Panc1 (cell line): ENCODE results near the gene LRRC73. TPM values are rescaled to one million over a fixed set of nuclear protein-coding genes. Genes with fewer than 3 reads are reported as not detected.

Experiments used
- ATAC-seq: fragments of 200-7000 bp; cut with Tn5 transposase; 2 replicates; pipeline ENCODE4 v1.9.1; 2020; ENCODE audit warnings: mild to moderate bottlenecking, moderate library complexity
- BruUV-seq: library from RNA; stranded (reverse); fragments of 400-500 nt; replicated peaks from 2 replicates; lab custom pipeline; 2021; lab: Mats Ljungman, UMichigan
- CTCF ChIA-PET: fragments of 300-600 bp; sonication (Branson Sonifier 250); formaldehyde crosslinking; loops from one replicate; lab custom pipeline; 2022; ENCODE audit warnings: antibody characterized with exemption; lab: Charles Lee
- POLR2A ChIA-PET: fragments of 300-600 bp; sonication (Branson Sonifier 250); formaldehyde crosslinking; loops from one replicate; lab custom pipeline; 2022; ENCODE audit warnings: antibody characterized with exemption; lab: Charles Lee
- DNase-seq: peaks from one replicate; pipeline ENCODE4 v3.0.0-alpha.2; 2010; ENCODE audit warnings: low read depth, low spot score
- H3K27ac ChIP-seq: 2 replicates; pipeline ENCODE4 v1.5.1; 2011; ENCODE audit warnings: mild to moderate bottlenecking, low read length, inconsistent platforms
- H3K27me3 ChIP-seq: fragments of 200-500 bp; sonication (Bioruptor generic); 2 replicates; pipeline ENCODE4 v1.6.0; 2014; ENCODE audit warnings: low read length, inconsistent platforms; ENCODE audit not compliant: control insufficient read depth, insufficient read depth
- H3K36me3 ChIP-seq: fragments of 200-500 bp; sonication (Bioruptor generic); 2 replicates; pipeline ENCODE4 v1.5.1; 2014; ENCODE audit warnings: inconsistent platforms, mild to moderate bottlenecking, low read length, moderate library complexity; ENCODE audit not compliant: control insufficient read depth, insufficient read depth
- H3K4me1 ChIP-seq: 2 replicates; pipeline ENCODE4 v1.5.1; 2011; ENCODE audit warnings: inconsistent platforms, mild to moderate bottlenecking, low read length, moderate library complexity; ENCODE audit not compliant: control insufficient read depth, insufficient read depth
- H3K4me3 ChIP-seq, 2 experiments: 2 replicates each; pipeline ENCODE4 v1.5.1; 2011 to 2012; ENCODE audit warnings: low read depth in 2 of 2, low read length in 2 of 2, mild to moderate bottlenecking in 2 of 2, inconsistent platforms in 1 of 2, moderate library complexity in 1 of 2
- H3K9me3 ChIP-seq: fragments of 200-500 bp; sonication (Bioruptor generic); 2 replicates; pipeline ENCODE4 v1.5.1; 2014; ENCODE audit warnings: low read depth, mild to moderate bottlenecking, inconsistent platforms, low read length, moderate library complexity; ENCODE audit not compliant: control insufficient read depth, insufficient read depth
- CTCF ChIP-seq: fragments of 450-650 bp; IDR thresholded peaks from 2 replicates; pipeline ENCODE4 v1.5.1; 2017; ENCODE audit warnings: mild to moderate bottlenecking
- POLR2AphosphoS5 ChIP-seq: IDR thresholded peaks from 2 replicates; pipeline ENCODE4 v1.6.1; 2012; ENCODE audit warnings: mild to moderate bottlenecking, low read depth, low read length, moderate library complexity
- REST ChIP-seq, 2 experiments: IDR thresholded peaks; 2 replicates each; pipeline ENCODE4 v1.6.1; 2011 to 2012; ENCODE audit warnings: low read depth in 2 of 2, control low read depth in 1 of 2, low read length in 1 of 2, mild to moderate bottlenecking in 1 of 2, moderate library complexity in 1 of 2; ENCODE audit not compliant: insufficient read depth in 1 of 2
- SIN3A ChIP-seq: IDR thresholded peaks from 2 replicates; pipeline ENCODE4 v1.6.1; 2012; ENCODE audit warnings: low read depth, mild to moderate bottlenecking, low read length, moderate library complexity, borderline replicate concordance; ENCODE audit not compliant: insufficient read depth
- TCF7L2 ChIP-seq: IDR thresholded peaks from 2 replicates; pipeline ENCODE4 v1.6.1; 2011; ENCODE audit warnings: mild to moderate bottlenecking, low read depth, low read length, inconsistent platforms
- in situ Hi-C: cut with HindIII; loops from 2 replicates; pipeline ENCODE4 v1.10.0; 2016; ENCODE audit warnings: low sequenced_read_pairs, low pct_unique_long_range_greater_than_20kb
- intact Hi-C: fragments of 100-400 bp; cut with micrococcal nuclease; formaldehyde crosslinking; loops from one replicate; pipeline ENCODE4 v1.10.0; 2022; ENCODE audit not compliant: unreplicated experiment
- total RNA-seq: library from RNA; stranded (reverse); gene quantifications from one replicate; pipeline ENCODE4 v1.2.1, GENCODE V29; 2021; ENCODE audit not compliant: unreplicated experiment

The LRRC73 gene
- total RNA-seq, 1 experiment from 2014 or later = 2.9 TPM

GRCh38 chr6:43465948-43466347, 44.2 kb downstream of the LRRC73 start:
- Histone ChIP-seq H3K27me3 (no peaks in the 10 kb centered on the region), H3K4me1 (no peaks in the 10 kb centered on the region), H3K4me3 (no peak overlapping the region), H3K9me3 (no peaks in the 10 kb centered on the region), H3K36me3 (no peaks in the 10 kb centered on the region), H3K27ac (no peak overlapping the region)
- CTCF ChIA-PET = interaction anchor here (0.6 kb wide), 1 partner anchor 11 kb away, joined by 4 read pairs; the partner anchor contains the start of gene TJAP1
- ATAC-seq (no peak), DNase-seq (no peak)
- TF ChIP-seq TCF7L2 = no peak
- in situ Hi-C loops = no loop called here
- POLR2A ChIA-PET = interaction anchor here (1.1 kb wide), 1 partner anchor 8 kb away, joined by 3 read pairs; no protein-coding TSS in a partner anchor
- intact Hi-C loops = no loop called here
- BruUV-seq = no TSS peak

GRCh38 chr6:43464337-43464736, 45.8 kb downstream of the LRRC73 start:
- intact Hi-C loops = no loop called here
- no TSS peak for BruUV-seq
- ChIA-PET CTCF (interaction anchor here (0.6 kb wide), 2 partner anchors 9 to 34 kb away, joined by 4 to 5 read pairs; partner anchors contain the start of gene DLK2), POLR2A (interaction anchor here (0.6 kb wide), 1 partner anchor 26 kb away, joined by 3 read pairs; no protein-coding TSS in a partner anchor)
- Histone ChIP-seq H3K27me3 (no peaks in the 10 kb centered on the region), H3K9me3 (0 out of 2 replicates have a peak, but pooled peaks cover 5% of the 10 kb centered on the region), H3K4me3 (no peak overlapping the region), H3K27ac (no peak overlapping the region), H3K36me3 (no peaks in the 10 kb centered on the region), H3K4me1 (no peaks in the 10 kb centered on the region)
- DNase-seq = no peak
- in situ Hi-C loops = no loop called here
- ATAC-seq = no peak
- TF ChIP-seq SIN3A (no peak), CTCF (no peak), POLR2AphosphoS5 (no peak), TCF7L2 (no peak), REST (IDR thresholded peaks at IDR 0.05; ENCODE audit: insufficient read depth in 1 of 2, low read depth in 2 of 2, low read length in 1 of 2) (no peak)

- Histone ChIP-seq H3K4me1 (peaks cover 3% of the 10 kb centered on the region), H3K27ac (no peak overlapping the region), H3K36me3 (no peaks in the 10 kb centered on the region), H3K4me3 (no peak overlapping the region), H3K27me3 (no peaks in the 10 kb centered on the region), H3K9me3 (0 out of 2 replicates have a peak, but pooled peaks cover 5% of the 10 kb centered on the region)
- ChIA-PET CTCF (no interaction called here), POLR2A (no interaction called here)
- DNase-seq = no peak
- no TSS peak for BruUV-seq
- in situ Hi-C loops (no loop called here), intact Hi-C loops (no loop called here)
- ATAC-seq = no peak
- TF ChIP-seq TCF7L2 (no peak), REST (IDR thresholded peaks at IDR 0.05; ENCODE audit: insufficient read depth in 1 of 2, low read depth in 2 of 2, low read length in 1 of 2) (no peak), POLR2AphosphoS5 (no peak), CTCF (no peak), SIN3A (no peak)
Measured at GRCh38 chr6:43461936-43462335, 48.2 kb downstream of the LRRC73 start.
